ENCODE results near the gene INAFM2. TPM values are rescaled to one million over a fixed set of nuclear protein-coding genes. Genes with fewer than 3 reads are reported as not detected.

INAFM2 gene
- total RNA-seq, 2 donors from 2014 or later: 45.5 to 48.9 TPM

DNA sequence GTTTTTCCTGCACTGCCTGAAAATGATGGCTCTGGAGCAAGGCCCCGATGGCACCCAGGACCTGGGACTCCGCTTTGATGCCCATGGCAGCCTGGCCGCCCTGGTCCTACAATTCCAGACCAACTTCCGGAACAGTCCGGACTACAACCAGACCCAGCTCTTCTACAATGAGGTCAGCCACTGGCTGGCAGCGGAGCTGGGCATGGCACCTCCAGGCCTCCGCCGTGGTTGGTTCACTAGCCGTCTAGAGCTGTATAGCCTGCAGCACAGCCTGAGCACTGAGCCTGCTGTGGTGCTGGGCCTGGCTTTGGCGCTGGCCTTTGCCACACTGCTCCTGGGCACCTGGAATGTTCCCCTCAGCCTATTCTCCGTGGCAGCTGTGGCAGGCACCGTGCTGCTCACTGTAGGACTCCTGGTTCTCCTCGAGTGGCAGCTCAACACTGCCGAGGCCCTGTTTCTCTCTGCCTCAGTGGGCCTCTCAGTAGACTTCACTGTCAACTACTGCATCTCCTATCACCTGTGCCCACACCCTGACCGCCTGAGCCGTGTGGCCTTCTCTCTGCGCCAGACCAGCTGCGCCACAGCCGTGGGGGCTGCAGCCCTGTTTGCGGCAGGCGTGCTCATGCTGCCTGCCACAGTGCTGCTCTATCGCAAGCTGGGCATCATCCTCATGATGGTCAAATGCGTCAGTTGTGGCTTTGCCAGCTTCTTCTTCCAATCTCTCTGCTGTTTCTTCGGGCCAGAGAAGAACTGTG is 45.4 kb downstream of the INAFM2 start:
- no peak for DNase-seq (ENCODE audit: low spot score)
- H3K4me3 ChIP-seq: no peak overlapping the region
- H3K27me3 ChIP-seq: no peaks in the 10 kb centered on the region
- H3K27ac ChIP-seq: no peak overlapping the region
- H3K4me1 ChIP-seq: peaks cover 0 to 32% of the 10 kb centered on the region in 2 donors
- H3K36me3 ChIP-seq: no peaks in the 10 kb centered on the region
- H3K9me3 ChIP-seq: no peaks in the 10 kb centered on the region
- no peak for TF ChIP-seq CTCF (IDR thresholded peaks at IDR 0.05)

- no peak overlapping the region for H3K27ac ChIP-seq
- no peak overlapping the region for H3K4me3 ChIP-seq
- H3K9me3 ChIP-seq: no peaks in the 10 kb centered on the region
- no peak for TF ChIP-seq CTCF (IDR thresholded peaks at IDR 0.05)
- DNase-seq (ENCODE audit: low spot score): no peak
- peaks cover 0 to 32% of the 10 kb centered on the region in 2 donors for H3K4me1 ChIP-seq
- H3K27me3 ChIP-seq: no peaks in the 10 kb centered on the region
- no peaks in the 10 kb centered on the region for H3K36me3 ChIP-seq
Measured at GRCh38 chr15:40369474-40369869, 46.0 kb downstream of the INAFM2 start.

GRCh38 chr15:40369971-40370370 is 46.5 kb downstream of the INAFM2 start:
- Histone ChIP-seq H3K9me3 (no peaks in the 10 kb centered on the region), H3K4me3 (no peak overlapping the region), H3K36me3 (no peaks in the 10 kb centered on the region), H3K4me1 (peaks cover 0 to 32% of the 10 kb centered on the region in 2 donors), H3K27ac (no peak overlapping the region), H3K27me3 (no peaks in the 10 kb centered on the region)
- no peak for TF ChIP-seq CTCF (IDR thresholded peaks at IDR 0.05)
- DNase-seq (ENCODE audit: low spot score): no peak

- no peak for DNase-seq (ENCODE audit: low spot score)
- H3K27me3 ChIP-seq: no peaks in the 10 kb centered on the region
- H3K27ac ChIP-seq: no peak overlapping the region
- peaks cover 0 to 6% of the 10 kb centered on the region in 2 donors for H3K4me1 ChIP-seq
- no peaks in the 10 kb centered on the region for H3K9me3 ChIP-seq
- no peaks in the 10 kb centered on the region for H3K36me3 ChIP-seq
- no peak for TF ChIP-seq CTCF (IDR thresholded peaks at IDR 0.05)
- no peak overlapping the region for H3K4me3 ChIP-seq
Measured at GRCh38 chr15:40372981-40373380, 49.5 kb downstream of the INAFM2 start.

Other genes starting within 250 kb of the INAFM2 start
- gene BMF, start 214.8 kb upstream of the INAFM2 start, total RNA-seq: 1 to 10 TPM; 1.3 to 3.0 TPM
- 1 to 10 TPM in 1 of 2 donors, under 1 TPM in 1; 0.39 to 2.1 TPM for gene BUB1B, start 162.6 kb upstream of the INAFM2 start, total RNA-seq
- gene PAK6, start 84.6 kb upstream of the INAFM2 start, total RNA-seq: 10 to 100 TPM; 15.3 to 32.5 TPM
- 1 to 10 TPM in 1 of 2 donors, under 1 TPM in 1; 0.44 to 1.3 TPM for gene ANKRD63, start 40.6 kb upstream of the INAFM2 start, total RNA-seq
- gene PLCB2, start 15.8 kb upstream of the INAFM2 start, total RNA-seq: 1 to 10 TPM; 1.9 to 8.4 TPM
- 10 to 100 TPM; 31.8 to 32.2 TPM for gene CCDC9B, start 17.2 kb downstream of the INAFM2 start, total RNA-seq
- not detected for gene PHGR1, start 27.3 kb downstream of the INAFM2 start, total RNA-seq
- under 1 TPM; 0.11 to 0.20 TPM for gene DISP2, start 34.5 kb downstream of the INAFM2 start, total RNA-seq
- 10 to 100 TPM in 1 of 2 donors, 1 to 10 TPM in 1; 8.4 to 12.9 TPM for gene KNSTRN, start 59.0 kb downstream of the INAFM2 start, total RNA-seq
- 10 to 100 TPM; 49.1 to 65.3 TPM for gene IVD, start 82.1 kb downstream of the INAFM2 start, total RNA-seq
- 10 to 100 TPM; 11.6 to 19.2 TPM for gene BAHD1, start 117.3 kb downstream of the INAFM2 start, total RNA-seq
- gene CHST14, start 147.3 kb downstream of the INAFM2 start, total RNA-seq: 10 to 100 TPM; 13.2 to 14.2 TPM
- gene CCDC32, start 241.3 kb downstream of the INAFM2 start, total RNA-seq: 10 to 100 TPM; 18.7 to 30.2 TPM
- gene RPUSD2, start 245.6 kb downstream of the INAFM2 start, total RNA-seq: 1 to 10 TPM; 5.6 to 8.5 TPM

Data from right atrium auricular region (tissue), 2 donors.